ENCODE results near the gene RBM20.

- TF ChIP-seq POLR2A (IDR thresholded peaks at IDR 0.05) (no peak), CTCF (IDR thresholded peaks at IDR 0.05) (no peak)
Measured at GRCh38 chr10:110657973-110658691, 14.0 kb downstream of the RBM20 start.

Data from thyroid gland (tissue), 4 donors.